HG03521 (cell line): Measurements from ENCODE around the gene SEPTIN5.
"Not testable (repeated sequence)": the region's sequence is repeated elsewhere in the genome, so short reads cannot be mapped to it uniquely, and the experiment has no call there.

Source experiments
- ATAC-seq: cut with Tn5 transposase; IDR thresholded peaks from one replicate; pipeline ENCODE4 v1.9.1; 2021; ENCODE audit warnings: mild to moderate bottlenecking, moderate library complexity; ENCODE audit not compliant: unreplicated experiment

Gene SEPTIN5

GRCh38 chr22:19719488-19720021 lies 5.3 kb downstream of the SEPTIN5 start:
- no peak for ATAC-seq

GRCh38 chr22:19720150-19720827 lies 6.0 kb downstream of the SEPTIN5 start:
- ATAC-seq, result no peak

GRCh38 chr22:19720999-19721329 lies 6.7 kb downstream of the SEPTIN5 start:
- ATAC-seq, result no peak

GRCh38 chr22:19721330-19722177 lies 7.3 kb downstream of the SEPTIN5 start:
- ATAC-seq, result no peak

- ATAC-seq, result no peak
These were observed 8.1 kb downstream of the SEPTIN5 start for GRCh38 chr22:19722178-19722981.

- ATAC-seq, result no peak
These were observed 8.6 kb downstream of the SEPTIN5 start for GRCh38 chr22:19722982-19723231.

- ATAC-seq, result no peak
These were observed 9.1 kb downstream of the SEPTIN5 start, which contains the start of gene GP1BB for GRCh38 chr22:19723232-19723982. Gene GP1BB, plus strand, starts transcription at chr22:19723539. Its CDS starts 31 bp downstream, at chr22:19723570.

GRCh38 chr22:19723983-19724827 lies 9.9 kb downstream of the SEPTIN5 start:
- no peak for ATAC-seq

- no peak for ATAC-seq
These were observed 10.8 kb downstream of the SEPTIN5 start for GRCh38 chr22:19724927-19725661.

- not testable (repeated sequence) for ATAC-seq
These were observed 11.9 kb downstream of the SEPTIN5 start for GRCh38 chr22:19726064-19726788.

- ATAC-seq, result no peak
These were observed 13.2 kb downstream of the SEPTIN5 start for GRCh38 chr22:19727310-19728150.

- no peak for ATAC-seq
These were observed 14.0 kb downstream of the SEPTIN5 start for GRCh38 chr22:19728271-19728670.

- no peak for ATAC-seq
These were observed 14.5 kb downstream of the SEPTIN5 start for GRCh38 chr22:19728836-19729235.

- ATAC-seq, result no peak
These were observed 15.2 kb downstream of the SEPTIN5 start for GRCh38 chr22:19729507-19729906.

- no peak for ATAC-seq
These were observed 15.9 kb downstream of the SEPTIN5 start for GRCh38 chr22:19730198-19730597.

GRCh38 chr22:19730655-19731360 lies 16.5 kb downstream of the SEPTIN5 start:
- no peak for ATAC-seq
